GM12878 (cell line): Measurements from ENCODE around the gene CACHD1. TPM values are rescaled to one million over a fixed set of nuclear protein-coding genes. Genes with fewer than 3 reads are reported as not detected.

Experiments used
- ATAC-seq: fragments of 200-7000 bp; cut with Tn5 transposase; 3 replicates; pipeline ENCODE4 v1.9.1; 2020; ENCODE audit warnings: mild to moderate bottlenecking, moderate library complexity
- BruUV-seq: library from RNA; stranded (reverse); fragments of 400-500 nt; replicated peaks from 2 replicates; lab custom pipeline; 2021; lab: Mats Ljungman, UMichigan
- CTCF ChIA-PET: fragments of 300-600 bp; sonication (Branson Sonifier 250); formaldehyde crosslinking; extraction: SDS; loops from one replicate; lab custom pipeline; 2021; ENCODE audit warnings: inconsistent platforms; lab: Yijun Ruan, JAX
- POLR2A ChIA-PET: fragments of 350-600 bp; formaldehyde crosslinking; extraction: SDS; loops from one replicate; lab custom pipeline; 2021; ENCODE audit warnings: inconsistent platforms; lab: Charles Lee
- RAD21 ChIA-PET: fragments of 300-600 bp; sonication (Branson Sonifier 250); formaldehyde crosslinking; loops from one replicate; lab custom pipeline; 2023; ENCODE audit warnings: antibody characterized with exemption; ENCODE audit not compliant: unreplicated experiment; lab: Charles Lee
- SMC1A ChIA-PET: fragments of 300-600 bp; sonication (Branson Sonifier 250); formaldehyde crosslinking; loops from one replicate; lab custom pipeline; 2023; ENCODE audit not compliant: unreplicated experiment, uncharacterized antibody; lab: Charles Lee
- DNase-seq: peaks from one replicate; pipeline ENCODE4 v3.0.0-alpha.2; 2011; ENCODE audit warnings: low read depth, low spot score
- FAIRE-seq: peaks from 3 replicates; lab custom pipeline; 2011; peaks lifted over from hg19 to GRCh38; lab: Jason Lieb, UNC
- H2AFZ ChIP-seq: 2 replicates; pipeline ENCODE4 v1.6.0; 2011; ENCODE audit warnings: low read depth, low read length, control low read depth; ENCODE audit not compliant: control insufficient read depth
- H3K27ac ChIP-seq: 2 replicates; pipeline ENCODE4 v1.5.1; 2011; ENCODE audit warnings: control low read depth; ENCODE audit not compliant: control insufficient read depth, insufficient read depth
- H3K27me3 ChIP-seq, 2 experiments: replicated peaks in 1 of 2; 2 replicates each; pipeline versions ENCODE4 v1.6.0 to v1.6.1; 2011; ENCODE audit warnings: low read length in 1 of 2; ENCODE audit not compliant: control insufficient read depth in 2 of 2, insufficient read depth in 2 of 2
- H3K36me3 ChIP-seq, 2 experiments: 2 replicates each; pipeline ENCODE4 v1.5.1; 2011; ENCODE audit warnings: low read length in 1 of 2; ENCODE audit not compliant: control insufficient read depth in 2 of 2, insufficient read depth in 2 of 2
- H3K4me1 ChIP-seq: 2 replicates; pipeline ENCODE4 v1.6.1; 2011; ENCODE audit warnings: mild to moderate bottlenecking, low read length, moderate library complexity, mixed read lengths; ENCODE audit not compliant: control insufficient read depth, insufficient read depth
- H3K4me2 ChIP-seq: 2 replicates; pipeline ENCODE4 v1.6.0; 2011; ENCODE audit warnings: control low read depth; ENCODE audit not compliant: control insufficient read depth, insufficient read depth
- H3K4me3 ChIP-seq: fragments of 200-600 bp; sonication (generic); 2 replicates; pipeline ENCODE4 v1.5.1; 2016
- H3K79me2 ChIP-seq: 2 replicates; pipeline ENCODE4 v1.6.0; 2011; ENCODE audit warnings: low read length; ENCODE audit not compliant: control insufficient read depth, insufficient read depth
- H3K9ac ChIP-seq: 2 replicates; pipeline ENCODE4 v1.8.0; 2011; ENCODE audit warnings: low read length, control low read depth, mixed read lengths; ENCODE audit not compliant: control insufficient read depth, insufficient read depth
- H3K9me3 ChIP-seq: replicated peaks from 3 replicates; pipeline ENCODE4 v1.5.1; 2011; ENCODE audit warnings: mild to moderate bottlenecking, low read length; ENCODE audit not compliant: control insufficient read depth, insufficient read depth
- H4K20me1 ChIP-seq: 2 replicates; pipeline ENCODE4 v1.6.0; 2011; ENCODE audit not compliant: control insufficient read depth, insufficient read depth
- EGR1 ChIP-seq, 2 experiments: IDR thresholded peaks; 1 replicate in 1 of 2; 2 replicates in 1 of 2; pipeline ENCODE4 v1.6.1; 2011 to 2012; ENCODE audit warnings: low read depth in 2 of 2, low read length in 2 of 2, borderline replicate concordance in 1 of 2, mild to moderate bottlenecking in 1 of 2, moderate library complexity in 1 of 2
- ELK1 ChIP-seq: IDR thresholded peaks from 2 replicates; pipeline ENCODE4 v1.6.1; 2012; ENCODE audit warnings: low read depth, low read length, improper control_type of control experiment
- HCFC1 ChIP-seq: fragments of 150-350 bp; IDR thresholded peaks from 2 replicates; pipeline ENCODE4 v1.6.1; 2014; ENCODE audit warnings: low read length
- NFIC ChIP-seq: IDR thresholded peaks from 2 replicates; pipeline ENCODE4 v1.6.1; 2012; ENCODE audit warnings: low read depth, mild to moderate bottlenecking, inconsistent platforms, low read length, moderate library complexity
- PML ChIP-seq: IDR thresholded peaks from 2 replicates; pipeline ENCODE4 v1.6.1; 2012; ENCODE audit warnings: low read length, inconsistent platforms
- POU2F2 ChIP-seq: IDR thresholded peaks from 3 replicates; pipeline ENCODE4 v1.6.1; 2011; ENCODE audit warnings: low read depth, mild to moderate bottlenecking, low read length, borderline replicate concordance
- RAD51 ChIP-seq: fragments of 450-650 bp; IDR thresholded peaks from 2 replicates; pipeline ENCODE4 v1.6.1; 2016; ENCODE audit warnings: moderate library complexity, mild to moderate bottlenecking, inconsistent platforms
- RCOR1 ChIP-seq: conservative IDR thresholded peaks from 2 replicates; pipeline ENCODE4 v1.6.1; 2012; ENCODE audit warnings: low read depth, low read length, improper control_type of control experiment
- STAT3 ChIP-seq: IDR thresholded peaks from 2 replicates; pipeline ENCODE4 v1.6.1; 2011; ENCODE audit warnings: low read depth, low read length, improper control_type of control experiment
- TAF1 ChIP-seq: IDR thresholded peaks from 2 replicates; pipeline ENCODE4 v1.6.1; 2011; ENCODE audit warnings: mild to moderate bottlenecking, low read depth, low read length, borderline replicate concordance
- YY1 ChIP-seq: IDR thresholded peaks from 2 replicates; pipeline ENCODE4 v1.6.1; 2011; ENCODE audit warnings: low read depth, mild to moderate bottlenecking, low read length
- WGBS: methylation state at CpG from one replicate; pipeline ENCODE4 v1.1.6; 2016; ENCODE audit warnings: low lambda C conversion rate; ENCODE audit not compliant: insufficient replicate concordance, insufficient coverage; ENCODE audit errors: missing lambda C conversion rate; 5-methylcytosine and 5-hydroxymethylcytosine counted together
- in situ Hi-C: fragments of 300-500 bp; cut with MboI; formaldehyde crosslinking; loops from 9 replicates; pipeline ENCODE4 v1.14.3; 2018; ENCODE audit warnings: mixed read lengths
- intact Hi-C: fragments of 100-400 bp; cut with micrococcal nuclease; formaldehyde crosslinking; loops from one replicate; pipeline ENCODE4 v1.14.2; 2022; ENCODE audit not compliant: unreplicated experiment
- polyA plus RNA-seq, 11 experiments: library from polyadenylated mRNA; depleted of rRNA in 4 of 11; unstranded in 6 of 11; stranded (reverse) in 5 of 11; fragments of >200 nt; fragmentation: Nextera tagmentation in 4 of 11; fragmentation: Illumina TruSeq in 1 of 11; extraction: Ambion mirVana in 4 of 11; extraction: Trizol in 1 of 11; gene quantifications; 1 replicate in 1 of 11; 2 replicates in 10 of 11; pipeline versions ENCODE4 v1.2.1 to v1.2.3, GENCODE V29; 2011 to 2016; ENCODE audit warnings: inconsistent platforms in 2 of 11, missing spikeins in 2 of 11, low read depth in 1 of 11
- total RNA-seq, 4 experiments: library from RNA; depleted of rRNA in 3 of 4; stranded (reverse); fragments of >200 nt in 3 of 4; fragmentation: Illumina TruSeq in 1 of 4; extraction: Trizol in 1 of 4; gene quantifications; 2 replicates each; pipeline versions ENCODE4 v1.2.1 to v1.2.3, GENCODE V29; 2013 to 2021
- TF ChIP-seq, protein P1 (sequence below): fragments of 450-650 bp; IDR thresholded peaks from 2 replicates; pipeline ENCODE4 v1.6.1; 2018; ENCODE audit warnings: mild to moderate bottlenecking, low read depth, moderate library complexity; ENCODE audit not compliant: partially characterized antibody
- TF ChIP-seq, protein P2 (sequence below): IDR thresholded peaks from 2 replicates; pipeline ENCODE4 v1.6.1; 2011; ENCODE audit warnings: low read depth, mild to moderate bottlenecking, low read length, moderate library complexity, borderline replicate concordance; ENCODE audit errors: extremely low read depth

Gene CACHD1
- total and polyA plus RNA-seq, 10 of the 15 experiments (the other 5 are each of a cell fraction or from before 2014, with no cell fraction given) = 0.03 TPM; not detected in 9

- Histone ChIP-seq H3K79me2 (no peaks in the 10 kb centered on the region), H3K36me3 (no peaks in the 10 kb centered on the region), H3K4me2 (no peak overlapping the region), H2AFZ (no peak overlapping the region), H3K4me1 (no peaks in the 10 kb centered on the region), H3K4me3 (no peak overlapping the region), H3K9me3 (no peaks in the 10 kb centered on the region), H3K27ac (no peak overlapping the region), H3K27me3 (no peaks in the 10 kb centered on the region; a peak in 1 of 4 replicates), H3K9ac (no peak overlapping the region), H4K20me1 (no peaks in the 10 kb centered on the region)
- in situ Hi-C loops = no loop called here
- WGBS = 0% methylated on average over 1 of the region's 1 CpG
- no peak for FAIRE-seq
- RAD21 ChIA-PET = no interaction called here
- CTCF ChIA-PET = no interaction called here
- SMC1A ChIA-PET = interaction anchor here (1.0 kb wide), 1 partner anchor 10 kb away, joined by 4 read pairs; no protein-coding TSS in a partner anchor
- no TSS peak for BruUV-seq
- ATAC-seq = no peak
- intact Hi-C loops = no loop called here
- no peak for TF ChIP-seq STAT3
- TF ChIP-seq PML = no peak
- no peak for TF ChIP-seq NFIC
- TF ChIP-seq RAD51 = no peak
- TF ChIP-seq, protein P1, sequence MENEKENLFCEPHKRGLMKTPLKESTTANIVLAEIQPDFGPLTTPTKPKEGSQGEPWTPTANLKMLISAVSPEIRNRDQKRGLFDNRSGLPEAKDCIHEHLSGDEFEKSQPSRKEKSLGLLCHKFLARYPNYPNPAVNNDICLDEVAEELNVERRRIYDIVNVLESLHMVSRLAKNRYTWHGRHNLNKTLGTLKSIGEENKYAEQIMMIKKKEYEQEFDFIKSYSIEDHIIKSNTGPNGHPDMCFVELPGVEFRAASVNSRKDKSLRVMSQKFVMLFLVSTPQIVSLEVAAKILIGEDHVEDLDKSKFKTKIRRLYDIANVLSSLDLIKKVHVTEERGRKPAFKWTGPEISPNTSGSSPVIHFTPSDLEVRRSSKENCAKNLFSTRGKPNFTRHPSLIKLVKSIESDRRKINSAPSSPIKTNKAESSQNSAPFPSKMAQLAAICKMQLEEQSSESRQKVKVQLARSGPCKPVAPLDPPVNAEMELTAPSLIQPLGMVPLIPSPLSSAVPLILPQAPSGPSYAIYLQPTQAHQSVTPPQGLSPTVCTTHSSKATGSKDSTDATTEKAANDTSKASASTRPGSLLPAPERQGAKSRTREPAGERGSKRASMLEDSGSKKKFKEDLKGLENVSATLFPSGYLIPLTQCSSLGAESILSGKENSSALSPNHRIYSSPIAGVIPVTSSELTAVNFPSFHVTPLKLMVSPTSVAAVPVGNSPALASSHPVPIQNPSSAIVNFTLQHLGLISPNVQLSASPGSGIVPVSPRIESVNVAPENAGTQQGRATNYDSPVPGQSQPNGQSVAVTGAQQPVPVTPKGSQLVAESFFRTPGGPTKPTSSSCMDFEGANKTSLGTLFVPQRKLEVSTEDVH = no peak
- TF ChIP-seq EGR1 (IDR thresholded peaks at IDR 0.05; ENCODE audit: borderline replicate concordance in 1 of 2, low read depth in 2 of 2, low read length in 2 of 2) = no peak
- no peak for TF ChIP-seq POU2F2
- no peak for TF ChIP-seq HCFC1
- no peak for TF ChIP-seq RCOR1
- no peak for TF ChIP-seq TAF1
- TF ChIP-seq ELK1 = no peak
- TF ChIP-seq, protein P2, sequence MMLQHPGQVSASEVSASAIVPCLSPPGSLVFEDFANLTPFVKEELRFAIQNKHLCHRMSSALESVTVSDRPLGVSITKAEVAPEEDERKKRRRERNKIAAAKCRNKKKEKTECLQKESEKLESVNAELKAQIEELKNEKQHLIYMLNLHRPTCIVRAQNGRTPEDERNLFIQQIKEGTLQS = no peak
- TF ChIP-seq YY1 = no peak
- POLR2A ChIA-PET = no interaction called here
- DNase-seq = no peak
These were observed 49.0 kb downstream of the CACHD1 start for GRCh38 chr1:64518692-64519481.
